GM12873 (cell line): ENCODE measurements around the gene SIGLEC5.

Experiments used
- TF ChIP-seq, protein P1 (sequence below): IDR thresholded peaks from 2 replicates; pipeline ENCODE4 v1.5.1; 2012; ENCODE audit warnings: low read depth, mild to moderate bottlenecking, moderate library complexity, low read length, control low read depth; ENCODE audit not compliant: insufficient read depth; ENCODE audit errors: missing control alignments

SIGLEC5 gene

GRCh38 chr19:51570962-51571575 lies 59.1 kb downstream of the SIGLEC5 start, which contains the start of gene ZNF175:
Gene ZNF175 (plus strand): TSS chr19:51571283. CDS start chr19:51573330, 2,047 bp downstream.
- TF ChIP-seq, protein P1, sequence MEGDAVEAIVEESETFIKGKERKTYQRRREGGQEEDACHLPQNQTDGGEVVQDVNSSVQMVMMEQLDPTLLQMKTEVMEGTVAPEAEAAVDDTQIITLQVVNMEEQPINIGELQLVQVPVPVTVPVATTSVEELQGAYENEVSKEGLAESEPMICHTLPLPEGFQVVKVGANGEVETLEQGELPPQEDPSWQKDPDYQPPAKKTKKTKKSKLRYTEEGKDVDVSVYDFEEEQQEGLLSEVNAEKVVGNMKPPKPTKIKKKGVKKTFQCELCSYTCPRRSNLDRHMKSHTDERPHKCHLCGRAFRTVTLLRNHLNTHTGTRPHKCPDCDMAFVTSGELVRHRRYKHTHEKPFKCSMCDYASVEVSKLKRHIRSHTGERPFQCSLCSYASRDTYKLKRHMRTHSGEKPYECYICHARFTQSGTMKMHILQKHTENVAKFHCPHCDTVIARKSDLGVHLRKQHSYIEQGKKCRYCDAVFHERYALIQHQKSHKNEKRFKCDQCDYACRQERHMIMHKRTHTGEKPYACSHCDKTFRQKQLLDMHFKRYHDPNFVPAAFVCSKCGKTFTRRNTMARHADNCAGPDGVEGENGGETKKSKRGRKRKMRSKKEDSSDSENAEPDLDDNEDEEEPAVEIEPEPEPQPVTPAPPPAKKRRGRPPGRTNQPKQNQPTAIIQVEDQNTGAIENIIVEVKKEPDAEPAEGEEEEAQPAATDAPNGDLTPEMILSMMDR: no peak

- TF ChIP-seq, protein P1: no peak
Observed at GRCh38 chr19:51568456-51568855, 61.7 kb downstream of the SIGLEC5 start.

DNA sequence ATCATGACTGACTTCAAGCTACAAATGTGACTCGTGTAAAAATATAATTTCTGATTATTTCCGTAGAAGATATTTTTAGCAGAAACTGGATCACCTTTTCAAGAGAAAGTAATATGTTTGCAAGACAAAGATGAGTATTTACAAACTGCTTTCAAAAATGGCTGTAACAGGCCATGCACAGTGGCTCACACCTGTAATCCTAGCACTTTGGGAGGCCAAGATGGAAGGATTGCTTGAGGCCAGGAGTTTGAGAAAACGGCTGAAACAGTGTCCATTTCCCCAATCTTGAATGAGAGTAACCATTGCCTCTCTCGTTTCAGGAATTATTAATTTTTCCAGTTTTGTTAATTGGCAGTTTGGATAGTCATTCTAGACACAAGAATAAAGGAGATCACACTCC lies 62.6 kb downstream of the SIGLEC5 start:
- TF ChIP-seq, protein P1: no peak

GRCh38 chr19:51566489-51567100 lies 63.6 kb downstream of the SIGLEC5 start:
- TF ChIP-seq, protein P1: no peak

DNA sequence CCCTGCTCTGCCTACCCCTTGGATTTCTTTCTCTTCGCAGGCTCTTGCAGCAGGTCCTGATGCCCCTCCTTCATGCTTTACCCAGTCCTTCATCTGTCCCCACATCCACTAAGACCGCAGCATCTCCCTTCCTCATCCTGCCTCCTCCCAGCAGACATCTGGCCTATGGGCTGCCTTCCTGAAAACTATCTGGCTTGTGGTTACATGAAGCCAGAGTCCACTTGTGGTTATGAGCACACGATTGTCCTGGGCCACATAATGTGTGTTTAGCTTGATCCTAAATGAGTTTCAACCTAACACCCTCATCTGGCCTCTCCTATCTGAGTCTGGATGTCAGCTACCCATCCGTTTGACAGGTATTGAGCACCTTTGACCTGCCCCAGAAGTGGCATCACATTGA lies 64.6 kb downstream of the SIGLEC5 start:
- TF ChIP-seq, protein P1: no peak

DNA sequence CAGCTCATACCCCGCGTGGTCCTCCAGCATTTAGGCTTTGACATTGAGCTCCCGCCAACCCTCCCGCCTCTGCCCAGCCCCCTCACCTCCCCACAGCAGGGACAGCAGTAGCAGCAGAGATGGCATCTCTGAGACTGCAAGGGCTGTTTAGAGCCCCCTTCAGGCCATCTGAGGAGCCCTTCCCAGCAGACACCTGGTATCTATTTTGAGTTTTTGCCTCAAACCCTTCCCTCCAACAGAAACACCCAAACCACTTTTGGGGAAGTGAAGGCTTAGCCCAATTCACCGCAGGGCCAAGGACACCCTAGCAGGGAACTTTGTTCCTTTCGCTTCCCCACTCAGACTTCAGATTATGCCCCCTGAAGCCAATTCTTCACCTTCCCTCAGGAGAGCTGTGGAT lies 65.4 kb downstream of the SIGLEC5 start:
- TF ChIP-seq, protein P1: peak; percentile 72
